HepG2 (cell line): ENCODE data around the gene SLC13A3. TPM values are rescaled to one million over a fixed set of nuclear protein-coding genes. Genes with fewer than 3 reads are reported as not detected.

Source experiments
- GPBP1L1 ChIP-seq: sonication (generic); formaldehyde crosslinking; IDR thresholded peaks from 2 replicates; pipeline ENCODE4 v1.5.0; 2020; ENCODE audit warnings: mild to moderate bottlenecking, missing genetic modification reagents
- IRF2 ChIP-seq: IDR thresholded peaks from 2 replicates; pipeline ENCODE4 v1.6.1; 2018; ENCODE audit warnings: missing genetic modification reagents, missing compliant biosample characterization
- KDM4B ChIP-seq: sonication (generic); formaldehyde crosslinking; IDR thresholded peaks from 2 replicates; pipeline ENCODE4 v1.4.0; 2020; ENCODE audit warnings: missing genetic modification reagents
- MATR3 ChIP-seq: sonication (generic); formaldehyde crosslinking; IDR thresholded peaks from 2 replicates; pipeline ENCODE4 v1.4.0; 2020; ENCODE audit warnings: missing genetic modification reagents
- NFE2L2 ChIP-seq: fragments of 150-350 bp; IDR thresholded peaks from 2 replicates; pipeline ENCODE4 v1.6.1; 2014; ENCODE audit warnings: low read length
- PHF8 ChIP-seq: sonication (generic); formaldehyde crosslinking; IDR thresholded peaks from 2 replicates; pipeline ENCODE4 v1.5.0; 2020; ENCODE audit warnings: missing genetic modification reagents
- RARA ChIP-seq: IDR thresholded peaks from 2 replicates; pipeline ENCODE4 v1.6.1; 2016; ENCODE audit warnings: missing genetic modification reagents, missing compliant biosample characterization
- RBAK ChIP-seq: sonication (generic); formaldehyde crosslinking; IDR thresholded peaks from 2 replicates; pipeline ENCODE4 v1.5.1; 2020; ENCODE audit warnings: mild to moderate bottlenecking, missing genetic modification reagents
- RBM22 ChIP-seq: fragments of 200-400 bp; formaldehyde crosslinking; optimal IDR thresholded peaks from 2 replicates; pipeline ENCODE3; 2017; ENCODE audit warnings: mild to moderate bottlenecking, low read length, moderate library complexity
- RFX5 ChIP-seq: IDR thresholded peaks from 2 replicates; pipeline ENCODE4 v1.6.1; 2011; ENCODE audit warnings: low read depth, low read length, improper control_type of control experiment
- SP4 ChIP-seq: sonication (generic); formaldehyde crosslinking; IDR thresholded peaks from 2 replicates; pipeline ENCODE4 v1.8.1; 2023; ENCODE audit warnings: mild to moderate bottlenecking, missing genetic modification reagents
- SRSF1 ChIP-seq: fragments of 200-400 bp; formaldehyde crosslinking; optimal IDR thresholded peaks from 2 replicates; pipeline ENCODE3; 2017; ENCODE audit warnings: mild to moderate bottlenecking, low read depth, low read length, moderate library complexity
- THAP11 ChIP-seq: IDR thresholded peaks from 2 replicates; pipeline ENCODE4 v1.6.1; 2016; ENCODE audit warnings: missing biosample characterization, missing genetic modification reagents
- THAP8 ChIP-seq: sonication (generic); formaldehyde crosslinking; IDR thresholded peaks from 2 replicates; pipeline ENCODE4 v1.5.1; 2020; ENCODE audit warnings: missing genetic modification reagents, mild to moderate bottlenecking, borderline replicate concordance
- ZBTB40 ChIP-seq, 2 experiments: fragments of 450-650 bp in 1 of 2; sonication (generic) in 1 of 2; formaldehyde crosslinking in 1 of 2; IDR thresholded peaks; 2 replicates each; pipeline versions ENCODE4 v1.6.1 to v1.8.0; 2016 to 2022; ENCODE audit warnings: antibody characterized with exemption in 1 of 2, mild to moderate bottlenecking in 1 of 2, missing genetic modification reagents in 1 of 2
- ZNF296 ChIP-seq: sonication (generic); formaldehyde crosslinking; conservative IDR thresholded peaks from 2 replicates; pipeline ENCODE4 v1.5.0; 2020; ENCODE audit warnings: mild to moderate bottlenecking, missing genetic modification reagents
- ZNF841 ChIP-seq: sonication (generic); formaldehyde crosslinking; IDR thresholded peaks from 2 replicates; pipeline ENCODE4 v1.8.1; 2023; ENCODE audit warnings: missing genetic modification reagents, borderline replicate concordance
- ZXDC ChIP-seq: sonication (generic); formaldehyde crosslinking; IDR thresholded peaks from 2 replicates; pipeline ENCODE4 v1.5.0; 2020; ENCODE audit warnings: mild to moderate bottlenecking, missing genetic modification reagents
- polyA plus RNA-seq, 8 experiments: library from polyadenylated mRNA; depleted of rRNA in 3 of 8; stranded (reverse) in 7 of 8; unstranded in 1 of 8; fragments of >200 nt; fragmentation: Illumina TruSeq in 4 of 8; extraction: Trizol in 4 of 8; gene quantifications; 2 replicates each; pipeline versions ENCODE4 v1.2.1 to v1.2.3, GENCODE V29; 2011 to 2016; ENCODE audit warnings: low read depth in 4 of 8, missing spikeins in 1 of 8, mixed read lengths in 1 of 8; ENCODE audit not compliant: insufficient read depth in 1 of 8
- total RNA-seq, 5 experiments: library from RNA; depleted of rRNA; stranded (reverse); fragments of >200 nt; fragmentation: Illumina TruSeq; extraction: Trizol; gene quantifications; 2 replicates each; pipeline ENCODE4 v1.2.3, GENCODE V29; 2016; ENCODE audit warnings: low read depth in 1 of 5

Gene SLC13A3
- total and polyA plus RNA-seq, 2 of the 13 experiments (the other 11 are each of a cell fraction or from before 2014, with no cell fraction given): 66.5 to 76.0 TPM

GRCh38 chr20:46634528-46634927 lies 16.7 kb downstream of the SLC13A3 start (continued):
- TF ChIP-seq ZNF296 (CRISPR knock-in tag): no peak
- TF ChIP-seq RARA (CRISPR knock-in tag): 0 out of 2 replicates have a peak, but pooled peaks have one; percentile 19
- no peak for TF ChIP-seq THAP11
- TF ChIP-seq SRSF1: peak; percentile 60
- no peak for TF ChIP-seq RBM22
- no peak for TF ChIP-seq IRF2
- TF ChIP-seq NFE2L2: peak; percentile 51; the same call in 1 of the 2 replicates
- TF ChIP-seq THAP8: no peak
- no peak for TF ChIP-seq GPBP1L1 (CRISPR knock-in tag)
- no peak for TF ChIP-seq PHF8 (CRISPR knock-in tag)
- no peak for TF ChIP-seq ZNF841
- TF ChIP-seq MATR3 (CRISPR knock-in tag): no peak
- no peak for TF ChIP-seq ZBTB40 (IDR thresholded peaks at IDR 0.05)
- no peak for TF ChIP-seq ZBTB40 (CRISPR knock-in tag; IDR thresholded peaks at IDR 0.05)
- TF ChIP-seq KDM4B (CRISPR knock-in tag): no peak
- TF ChIP-seq RFX5: no peak
- TF ChIP-seq RBAK: no peak
- TF ChIP-seq SP4 (CRISPR knock-in tag): peak; percentile 55; the same call in 1 of the 2 replicates
- no peak for TF ChIP-seq ZXDC (CRISPR knock-in tag)
